Stomach (tissue), 4 donors: Measurements from ENCODE around the gene GABRG3.

Experiments used
- CTCF ChIP-seq, 7 experiments: fragments of 450-650 bp in 4 of 7; fragments of 200-600 bp in 3 of 7; sonication (generic) in 3 of 7; IDR thresholded peaks; one replicate each; pipeline ENCODE4 v1.5.1; 2016 to 2019; ENCODE audit warnings: antibody characterized with exemption in 7 of 7, control low read depth in 2 of 7, mild to moderate bottlenecking in 1 of 7
- POLR2A ChIP-seq, 4 donors: fragments of 450-650 bp; IDR thresholded peaks; one replicate each; pipeline ENCODE4 v1.6.1; 2016; ENCODE audit warnings: antibody characterized with exemption in 4 of 4, control low read depth in 2 of 4, mild to moderate bottlenecking in 1 of 4, moderate library complexity in 1 of 4
- POLR2AphosphoS5 ChIP-seq, 3 donors: sonication (generic); formaldehyde crosslinking; IDR thresholded peaks; one replicate each; pipeline ENCODE4 v1.6.1; 2016; ENCODE audit warnings: antibody characterized with exemption in 3 of 3

- no peak for TF ChIP-seq CTCF (IDR thresholded peaks at IDR 0.05)
- TF ChIP-seq POLR2A (IDR thresholded peaks at IDR 0.05): no peak
- no peak for TF ChIP-seq POLR2AphosphoS5 (IDR thresholded peaks at IDR 0.05)
Observed at GRCh38 chr15:27084844-27085243, 113.9 kb downstream of the GABRG3 start.
